ENCODE results near the gene ZBED6. TPM values are rescaled to one million over a fixed set of nuclear protein-coding genes. Genes with fewer than 3 reads are reported as not detected.
A peak's percentile ranks its signal among the peaks of the same experiment; 100 is the strongest.
"Not testable (repeated sequence)": the region's sequence is repeated elsewhere in the genome, so short reads cannot be mapped to it uniquely, and the experiment has no call there.

ZBED6 gene, protein sequence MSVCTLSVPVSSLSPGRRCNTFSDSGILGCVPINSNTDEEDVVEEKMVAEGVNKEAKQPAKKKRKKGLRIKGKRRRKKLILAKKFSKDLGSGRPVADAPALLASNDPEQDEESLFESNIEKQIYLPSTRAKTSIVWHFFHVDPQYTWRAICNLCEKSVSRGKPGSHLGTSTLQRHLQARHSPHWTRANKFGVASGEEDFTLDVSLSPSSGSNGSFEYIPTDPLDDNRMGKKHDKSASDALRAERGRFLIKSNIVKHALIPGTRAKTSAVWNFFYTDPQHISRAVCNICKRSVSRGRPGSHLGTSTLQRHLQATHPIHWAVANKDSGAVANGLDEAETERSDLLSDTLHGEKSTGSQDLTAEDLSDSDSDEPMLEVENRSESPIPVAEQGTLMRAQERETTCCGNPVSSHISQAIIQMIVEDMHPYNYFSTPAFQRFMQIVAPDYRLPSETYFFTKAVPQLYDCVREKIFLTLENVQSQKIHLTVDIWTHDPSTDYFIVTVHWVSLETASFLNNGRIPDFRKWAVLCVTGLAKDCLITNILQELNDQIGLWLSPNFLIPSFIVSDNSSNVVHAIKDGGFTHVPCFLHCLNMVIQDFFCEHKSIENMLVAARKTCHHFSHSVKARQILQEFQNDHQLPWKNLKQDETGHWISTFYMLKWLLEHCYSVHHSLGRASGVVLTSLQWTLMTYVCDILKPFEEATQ (N-terminal part only)
- 13.6 TPM for polyA plus RNA-seq (2013)

DNA sequence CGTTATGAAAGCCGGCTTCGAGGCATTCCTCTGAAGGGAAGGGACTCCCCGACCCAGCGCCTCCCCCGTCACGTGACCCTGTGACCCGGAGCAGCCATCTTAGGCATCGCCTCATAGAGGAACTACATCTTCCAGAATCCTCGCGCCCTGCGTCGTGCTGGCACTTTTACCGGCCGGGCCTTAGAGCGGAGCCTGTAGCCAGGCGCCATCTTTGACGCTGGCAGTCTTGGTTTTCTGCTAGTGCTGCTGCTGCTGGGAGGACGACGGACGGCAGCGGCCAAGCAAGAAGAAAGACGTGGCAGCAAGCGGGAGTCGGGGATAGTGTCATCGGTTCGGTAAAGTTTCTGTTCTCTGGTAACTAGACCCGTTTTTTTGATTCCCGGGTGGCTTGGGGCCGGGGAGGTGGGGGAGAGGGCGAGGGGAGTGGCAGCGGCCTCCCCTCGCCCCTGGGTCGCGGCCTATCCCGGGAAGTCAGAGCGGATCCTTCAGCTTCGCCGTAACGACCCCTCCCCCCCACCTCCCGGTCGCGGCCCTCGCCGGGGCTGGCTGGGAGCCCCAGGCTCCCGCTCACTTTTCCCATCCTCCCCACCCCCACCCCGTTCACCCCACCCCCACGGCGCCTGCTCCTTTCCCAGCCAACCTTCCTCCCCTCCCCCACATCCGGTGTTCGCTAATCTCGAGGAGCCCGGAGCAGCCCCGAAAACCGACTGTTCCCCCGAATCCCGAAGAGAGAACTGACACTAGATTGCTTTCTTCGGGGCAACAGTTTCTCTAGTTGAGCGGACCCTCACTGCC lies at the start of gene ZBED6, which contains the start of gene ZC3H11A:
Gene ZBED6 (plus strand): TSS at position 183 of the 795 bp plus-strand sequence. CDS start 1,900 bp downstream, outside the sequence.
Gene ZC3H11A (plus strand): TSS at position 183 of the 795 bp plus-strand sequence. CDS start 21,448 bp downstream, outside the sequence.
- POLR2A ChIA-PET = no interaction called here
- peak; percentile 98 to 99 (median 99) for DNase-seq
- WGBS (ENCODE audit: insufficient coverage) = under 1% methylated on average over 27 of the region's 59 CpGs
- Histone ChIP-seq H3K27me3 (replicated peaks in 2 of 5; ENCODE audit: control insufficient read depth in 4 of 5, insufficient read depth in 5 of 5, low read length in 4 of 5) (no peaks in the 10 kb centered on the region), H3K4me3 (ENCODE audit: control insufficient read depth in 1 of 7, extremely low read depth in 1 of 7, insufficient read depth in 4 of 7, low read depth in 2 of 7, low read length in 6 of 7) (peak within 1 kb of the TSS; percentile 75 to 93 (median 84)), H3K4me1 (ENCODE audit: control extremely low read depth in 1 of 4, control insufficient read depth in 4 of 4, insufficient read depth in 4 of 4, low read length in 3 of 4) (peaks cover 10 to 32% (median 14%) of the 10 kb centered on the region in 4 experiments), H3K36me3 (ENCODE audit: control insufficient read depth in 4 of 4, insufficient read depth in 4 of 4, low read length in 3 of 4) (peaks cover 13 to 33% (median 18%) of the 10 kb centered on the region in 4 experiments), H3K27ac (ENCODE audit: insufficient read depth in 1 of 2, low read depth in 1 of 2, low read length in 2 of 2, poor library complexity in 1 of 2, severe bottlenecking in 2 of 2) (peak within 1 kb of the TSS; percentile 92 to 96), H3K9me3 (ENCODE audit: control extremely low read depth in 1 of 5, control insufficient read depth in 4 of 5, insufficient read depth in 2 of 5, low read depth in 1 of 5, low read length in 4 of 5) (peaks cover 0 to 2% (median 0%) of the 10 kb centered on the region in 5 experiments)
- CTCF ChIA-PET = no interaction called here

DNA sequence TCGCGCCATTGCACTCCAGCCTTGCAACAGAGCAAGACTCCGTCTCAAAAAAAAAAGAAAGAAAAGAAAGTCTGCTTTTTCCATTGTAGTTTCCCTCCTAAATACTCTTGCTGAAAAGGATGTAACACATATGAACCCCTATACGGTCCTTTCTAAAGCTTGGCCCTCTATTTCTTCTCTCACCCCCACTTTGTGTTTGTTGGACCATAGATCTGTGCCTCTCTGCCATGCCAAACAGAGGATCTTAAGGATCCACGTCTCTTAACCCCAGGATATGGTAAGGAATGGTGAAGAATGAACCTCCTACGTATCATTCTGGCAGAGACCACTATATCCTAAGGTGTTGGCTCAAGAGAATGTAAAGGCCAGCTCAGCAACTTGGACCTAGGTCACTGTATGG lies 49.1 kb upstream of the ZBED6 start:
- Histone ChIP-seq H3K36me3 (ENCODE audit: control insufficient read depth in 4 of 4, insufficient read depth in 4 of 4, low read length in 3 of 4) (peaks cover 0 to 12% (median 3%) of the 10 kb centered on the region in 4 experiments), H3K27me3 (replicated peaks in 2 of 5; ENCODE audit: control insufficient read depth in 4 of 5, insufficient read depth in 5 of 5, low read length in 4 of 5) (no peaks in the 10 kb centered on the region), H3K4me3 (ENCODE audit: control insufficient read depth in 1 of 7, extremely low read depth in 1 of 7, insufficient read depth in 4 of 7, low read depth in 2 of 7, low read length in 6 of 7) (no peak overlapping the region), H3K4me1 (ENCODE audit: control extremely low read depth in 1 of 4, control insufficient read depth in 4 of 4, insufficient read depth in 4 of 4, low read length in 3 of 4) (peaks cover 2 to 11% (median 10%) of the 10 kb centered on the region in 4 experiments), H3K9me3 (ENCODE audit: control extremely low read depth in 1 of 5, control insufficient read depth in 4 of 5, insufficient read depth in 2 of 5, low read depth in 1 of 5, low read length in 4 of 5) (no peaks in the 10 kb centered on the region), H3K27ac (ENCODE audit: insufficient read depth in 1 of 2, low read depth in 1 of 2, low read length in 2 of 2, poor library complexity in 1 of 2, severe bottlenecking in 2 of 2) (no peak overlapping the region)
- POLR2A ChIA-PET = interaction anchor here (0.6 to 0.7 kb wide), 2 partner anchors 25 to 276 kb away, joined by 3 read pairs; no protein-coding TSS in a partner anchor
- CTCF ChIA-PET = interaction anchor here (0.6 to 1.8 kb wide), 2 partner anchors 20 kb away, joined by 3 to 5 read pairs; no protein-coding TSS in a partner anchor
- DNase-seq = no peak
- 86% methylated on average over 4 of the region's 6 CpGs for WGBS (ENCODE audit: insufficient coverage)

DNA sequence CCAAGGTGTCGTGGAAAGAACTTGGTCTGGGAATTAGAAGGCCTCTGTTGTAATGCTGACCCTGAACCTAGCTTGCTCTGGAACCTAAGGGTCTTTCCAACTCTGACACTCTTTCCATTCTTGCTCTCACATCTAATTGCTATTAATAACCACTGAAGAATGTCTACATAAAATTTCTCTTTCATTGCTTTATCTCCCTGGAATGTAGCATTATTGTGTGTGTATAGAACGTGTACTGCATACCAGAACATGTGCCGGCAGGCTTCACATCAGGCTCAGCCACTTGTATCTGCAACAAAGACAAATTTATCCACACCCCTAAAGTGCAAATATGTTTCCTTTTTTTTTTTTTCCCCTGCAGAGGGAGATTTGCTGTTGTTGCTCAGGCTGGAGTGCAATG lies 44.4 kb upstream of the ZBED6 start:
- no peak for DNase-seq
- 90% methylated on average over 2 of the region's 3 CpGs for WGBS (ENCODE audit: insufficient coverage)
- ChIA-PET CTCF (no interaction called here), POLR2A (no interaction called here)
- H3K4me3 ChIP-seq (ENCODE audit: control insufficient read depth in 1 of 7, extremely low read depth in 1 of 7, insufficient read depth in 4 of 7, low read depth in 2 of 7, low read length in 6 of 7) = no peak overlapping the region
- H3K9me3 ChIP-seq (ENCODE audit: control extremely low read depth in 1 of 5, control insufficient read depth in 4 of 5, insufficient read depth in 2 of 5, low read depth in 1 of 5, low read length in 4 of 5) = no peaks in the 10 kb centered on the region
- H3K4me1 ChIP-seq (ENCODE audit: control extremely low read depth in 1 of 4, control insufficient read depth in 4 of 4, insufficient read depth in 4 of 4, low read length in 3 of 4) = no peaks in the 10 kb centered on the region
- H3K27ac ChIP-seq (ENCODE audit: insufficient read depth in 1 of 2, low read depth in 1 of 2, low read length in 2 of 2, poor library complexity in 1 of 2, severe bottlenecking in 2 of 2) = no peak overlapping the region
- H3K27me3 ChIP-seq (replicated peaks in 2 of 5; ENCODE audit: control insufficient read depth in 4 of 5, insufficient read depth in 5 of 5, low read length in 4 of 5) = no peaks in the 10 kb centered on the region
- H3K36me3 ChIP-seq (ENCODE audit: control insufficient read depth in 4 of 4, insufficient read depth in 4 of 4, low read length in 3 of 4) = no peaks in the 10 kb centered on the region

DNA sequence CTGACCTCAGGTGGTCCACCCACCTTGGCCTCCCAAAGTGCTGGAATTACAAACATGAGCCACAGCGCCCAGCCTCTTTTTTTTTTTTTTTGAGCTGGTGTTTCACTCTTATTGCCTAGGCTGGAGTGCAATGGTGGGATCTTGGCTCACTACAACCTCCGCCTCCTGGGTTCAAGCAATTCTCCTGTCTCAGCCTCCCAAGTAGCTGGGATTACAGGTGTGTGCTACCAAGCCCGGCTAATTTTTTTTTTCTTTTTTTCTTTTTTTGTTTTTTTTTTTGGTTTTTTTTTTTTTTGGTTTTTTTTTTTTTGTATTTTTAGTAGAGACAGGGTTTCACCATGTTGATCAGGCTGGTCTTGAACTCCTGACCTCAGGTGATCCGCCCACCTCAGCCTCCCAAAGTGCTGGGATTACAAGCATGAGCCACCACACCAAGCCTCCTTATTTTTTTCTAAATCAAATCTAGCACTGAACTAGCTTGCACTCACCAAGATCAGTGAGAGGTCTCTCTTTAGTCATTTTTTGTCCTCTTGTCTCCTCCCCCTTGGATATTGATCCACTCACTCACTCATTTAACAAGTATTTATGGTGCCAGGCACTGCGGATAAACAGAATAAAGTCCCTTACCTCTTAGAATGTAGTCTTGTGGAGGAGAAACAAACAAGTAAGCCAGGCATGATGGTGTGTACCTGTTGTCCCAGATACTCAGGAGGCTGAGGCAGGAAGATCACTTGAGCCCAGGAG lies 43.6 kb upstream of the ZBED6 start:
- CTCF ChIA-PET; H3K4me3 ChIP-seq (ENCODE audit: control insufficient read depth in 1 of 7, extremely low read depth in 1 of 7, insufficient read depth in 4 of 7, low read depth in 2 of 7, low read length in 6 of 7); DNase-seq; POLR2A ChIA-PET; H3K27ac ChIP-seq (ENCODE audit: insufficient read depth in 1 of 2, low read depth in 1 of 2, low read length in 2 of 2, poor library complexity in 1 of 2, severe bottlenecking in 2 of 2); H3K4me1 ChIP-seq (ENCODE audit: control extremely low read depth in 1 of 4, control insufficient read depth in 4 of 4, insufficient read depth in 4 of 4, low read length in 3 of 4); H3K27me3 ChIP-seq (replicated peaks in 2 of 5; ENCODE audit: control insufficient read depth in 4 of 5, insufficient read depth in 5 of 5, low read length in 4 of 5); H3K9me3 ChIP-seq (ENCODE audit: control extremely low read depth in 1 of 5, control insufficient read depth in 4 of 5, insufficient read depth in 2 of 5, low read depth in 1 of 5, low read length in 4 of 5); H3K36me3 ChIP-seq (ENCODE audit: control insufficient read depth in 4 of 4, insufficient read depth in 4 of 4, low read length in 3 of 4): not testable (repeated sequence)
- WGBS (ENCODE audit: insufficient coverage) = 100% methylated on average over 1 of the region's 5 CpGs

DNA sequence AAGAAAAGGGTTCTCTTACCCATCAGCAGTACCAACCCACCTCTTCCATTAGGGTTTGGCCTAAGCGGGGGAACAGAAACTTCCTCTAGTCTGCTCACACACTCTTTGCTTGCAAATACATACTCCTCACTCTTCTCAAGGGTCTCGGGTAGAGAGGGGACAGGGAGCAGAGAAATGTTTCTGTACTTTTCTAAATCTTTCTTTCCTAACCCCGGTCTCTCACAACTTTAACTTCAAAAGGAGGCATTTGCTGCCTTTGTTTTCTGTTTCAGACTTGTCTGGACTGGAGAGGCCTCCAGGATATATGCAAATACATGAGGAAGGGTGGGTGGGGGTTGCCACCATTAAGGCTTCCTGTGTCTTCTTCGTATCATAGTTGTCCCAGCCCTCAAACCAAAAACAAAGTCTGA lies 41.0 kb upstream of the ZBED6 start:
- H3K27ac ChIP-seq (ENCODE audit: insufficient read depth in 1 of 2, low read depth in 1 of 2, low read length in 2 of 2, poor library complexity in 1 of 2, severe bottlenecking in 2 of 2) = no peak overlapping the region

DNA sequence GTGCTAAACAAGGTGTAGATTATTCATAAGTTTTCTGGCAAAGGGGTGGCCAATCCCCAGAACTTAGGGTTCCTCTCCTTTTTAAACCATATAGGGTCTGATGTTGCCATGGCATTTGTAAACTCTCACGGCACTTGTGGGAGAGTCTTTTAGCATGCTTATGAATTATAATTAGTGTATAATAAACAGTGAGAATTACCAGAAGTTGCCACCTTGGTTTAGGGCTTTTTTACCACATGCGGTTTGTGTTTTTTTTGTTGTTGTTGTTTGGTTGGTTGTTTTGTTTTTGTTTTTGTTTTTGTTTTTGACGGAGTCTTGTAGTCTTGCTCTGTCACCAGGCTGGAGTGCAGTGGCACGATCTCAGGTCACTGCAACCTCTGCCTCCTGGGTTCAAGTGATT lies 39.4 kb upstream of the ZBED6 start:
- Histone ChIP-seq H3K27ac (ENCODE audit: insufficient read depth in 1 of 2, low read depth in 1 of 2, low read length in 2 of 2, poor library complexity in 1 of 2, severe bottlenecking in 2 of 2) (no peak overlapping the region), H3K27me3 (replicated peaks in 2 of 5; ENCODE audit: control insufficient read depth in 4 of 5, insufficient read depth in 5 of 5, low read length in 4 of 5) (no peaks in the 10 kb centered on the region), H3K4me1 (ENCODE audit: control extremely low read depth in 1 of 4, control insufficient read depth in 4 of 4, insufficient read depth in 4 of 4, low read length in 3 of 4) (no peaks in the 10 kb centered on the region), H3K9me3 (ENCODE audit: control extremely low read depth in 1 of 5, control insufficient read depth in 4 of 5, insufficient read depth in 2 of 5, low read depth in 1 of 5, low read length in 4 of 5) (no peaks in the 10 kb centered on the region), H3K4me3 (ENCODE audit: control insufficient read depth in 1 of 7, extremely low read depth in 1 of 7, insufficient read depth in 4 of 7, low read depth in 2 of 7, low read length in 6 of 7) (no peak overlapping the region), H3K36me3 (ENCODE audit: control insufficient read depth in 4 of 4, insufficient read depth in 4 of 4, low read length in 3 of 4) (no peaks in the 10 kb centered on the region)
- POLR2A ChIA-PET = no interaction called here
- WGBS (ENCODE audit: insufficient coverage) = 90% methylated on average over 2 of the region's 4 CpGs
- no peak for DNase-seq
- CTCF ChIA-PET = interaction anchor here (0.7 kb wide), 1 partner anchor 936 kb away, joined by 3 read pairs; no protein-coding TSS in a partner anchor

More for the DNA sequence above, 41.0 kb upstream of the ZBED6 start:
- Histone ChIP-seq H3K27me3 (replicated peaks in 2 of 5; ENCODE audit: control insufficient read depth in 4 of 5, insufficient read depth in 5 of 5, low read length in 4 of 5) (no peaks in the 10 kb centered on the region), H3K36me3 (ENCODE audit: control insufficient read depth in 4 of 4, insufficient read depth in 4 of 4, low read length in 3 of 4) (no peaks in the 10 kb centered on the region), H3K9me3 (ENCODE audit: control extremely low read depth in 1 of 5, control insufficient read depth in 4 of 5, insufficient read depth in 2 of 5, low read depth in 1 of 5, low read length in 4 of 5) (no peaks in the 10 kb centered on the region), H3K4me3 (ENCODE audit: control insufficient read depth in 1 of 7, extremely low read depth in 1 of 7, insufficient read depth in 4 of 7, low read depth in 2 of 7, low read length in 6 of 7) (no peak overlapping the region), H3K4me1 (ENCODE audit: control extremely low read depth in 1 of 4, control insufficient read depth in 4 of 4, insufficient read depth in 4 of 4, low read length in 3 of 4) (no peaks in the 10 kb centered on the region)
- ChIA-PET CTCF (no interaction called here), POLR2A (no interaction called here)
- 100% methylated on average over 1 of the region's 4 CpGs for WGBS (ENCODE audit: insufficient coverage)
- DNase-seq = no peak

Data from common myeloid progenitor, CD34-positive (primary cell).